Measurements from ENCODE around the gene SRPK3.

Gene SRPK3

GRCh38 chrX:153765138-153766079, 15.4 kb upstream of the SRPK3 start:
- peak; percentile 72 for DNase-seq (ENCODE audit: low spot score)
- TF ChIP-seq CTCF (IDR thresholded peaks at IDR 0.05): no peak
- peak overlapping the region; percentile 30 to 65 for H3K27ac ChIP-seq
- H3K4me3 ChIP-seq: peak overlapping the region; percentile 60

- DNase-seq (ENCODE audit: low spot score): no peak
- H3K4me3 ChIP-seq: peak overlapping the region; percentile 60
- no peak for TF ChIP-seq CTCF (IDR thresholded peaks at IDR 0.05)
- peak overlapping the region; percentile 30 to 65 for H3K27ac ChIP-seq
Measured at GRCh38 chrX:153766098-153766817, 14.6 kb upstream of the SRPK3 start.

- Histone ChIP-seq H3K27ac (no peak overlapping the region), H3K4me3 (no peak overlapping the region)
- no peak for TF ChIP-seq CTCF (IDR thresholded peaks at IDR 0.05)
- peak; percentile 64 for DNase-seq (ENCODE audit: low spot score)
Measured at GRCh38 chrX:153766871-153767673, 13.8 kb upstream of the SRPK3 start.

GRCh38 chrX:153767674-153768055, 13.2 kb upstream of the SRPK3 start:
- peak; percentile 65 for DNase-seq (ENCODE audit: low spot score)
- TF ChIP-seq CTCF (IDR thresholded peaks at IDR 0.05): no peak
- Histone ChIP-seq H3K4me3 (no peak overlapping the region), H3K27ac (no peak overlapping the region)

GRCh38 chrX:153768311-153769157, 12.3 kb upstream of the SRPK3 start:
- DNase-seq (ENCODE audit: low spot score): peak; percentile 62
- no peak for TF ChIP-seq CTCF (IDR thresholded peaks at IDR 0.05)
- no peak overlapping the region for H3K4me3 ChIP-seq

More at GRCh38 chrX:153768311-153769157, 12.3 kb upstream of the SRPK3 start:
- H3K27ac ChIP-seq: no peak overlapping the region
